SK-N-MC (cell line): ENCODE results near the gene OLIG2.

ENCODE experiments used
- EZH2 ChIP-seq: fragments of 200-600 bp; sonication (generic); IDR thresholded peaks from one replicate; pipeline ENCODE4 v1.6.1; 2017; ENCODE audit warnings: antibody characterized with exemption
- POLR2AphosphoS5 ChIP-seq: IDR thresholded peaks from 2 replicates; pipeline ENCODE4 v1.6.1; 2012; ENCODE audit warnings: mild to moderate bottlenecking, low read depth, low read length, borderline replicate concordance

DNA sequence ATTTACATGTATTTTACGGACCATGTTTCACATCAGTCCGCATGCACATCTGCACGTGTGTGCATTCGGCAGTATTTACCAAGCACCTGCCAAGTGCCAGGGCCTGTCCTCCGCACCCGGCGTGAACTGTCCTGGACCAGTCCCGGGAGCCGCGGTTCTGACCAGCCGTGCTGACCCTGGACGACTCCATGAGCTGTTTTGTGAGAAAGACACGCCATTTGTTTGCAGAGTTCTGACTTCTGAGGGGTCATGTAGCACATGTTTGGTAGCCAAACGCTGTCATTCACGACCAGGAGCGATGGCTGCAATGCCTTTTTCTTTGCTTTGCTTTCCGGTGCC, 3.3 kb upstream of the OLIG2 start:
- TF ChIP-seq POLR2AphosphoS5 (no peak), EZH2 (no peak)
